K562 (cell line): ENCODE measurements around the gene VPS37D. TPM values are rescaled to one million over a fixed set of nuclear protein-coding genes. Genes with fewer than 3 reads are reported as not detected.

Experiments used
- ATF4 ChIP-seq: fragments of 450-650 bp; formaldehyde crosslinking; IDR thresholded peaks from 2 replicates; pipeline ENCODE4 v1.4.0; 2022; ENCODE audit warnings: mild to moderate bottlenecking, moderate library complexity
- BACH1 ChIP-seq: fragments of 200-800 bp; sonication (Bioruptor generic); IDR thresholded peaks from 2 replicates; pipeline ENCODE4 v1.6.1; 2016; ENCODE audit warnings: missing genetic modification characterization, missing compliant biosample characterization
- BRF2 ChIP-seq: IDR thresholded peaks from 3 replicates; pipeline ENCODE4 v1.6.1; 2011; ENCODE audit warnings: borderline replicate concordance, mild to moderate bottlenecking; ENCODE audit not compliant: insufficient read length, insufficient read depth
- CBFB ChIP-seq: sonication (generic); formaldehyde crosslinking; IDR thresholded peaks from 2 replicates; pipeline ENCODE4 v1.4.0; 2020; ENCODE audit warnings: mild to moderate bottlenecking, missing genetic modification reagents
- GATAD2A ChIP-seq: fragments of 450-650 bp; IDR thresholded peaks from 2 replicates; pipeline ENCODE4 v1.6.1; 2017
- IRF1 ChIP-seq: sonication (generic); formaldehyde crosslinking; IDR thresholded peaks from 2 replicates; pipeline ENCODE4 v1.8.0; 2022; ENCODE audit warnings: missing genetic modification reagents, mild to moderate bottlenecking, borderline replicate concordance
- MYBL2 ChIP-seq, 2 experiments: fragments of 450-650 bp in 1 of 2; sonication (generic) in 1 of 2; formaldehyde crosslinking in 1 of 2; IDR thresholded peaks; 2 replicates each; pipeline versions ENCODE4 v1.6.1 to v1.8.1; 2017 to 2022; ENCODE audit warnings: borderline replicate concordance in 1 of 2, inconsistent platforms in 1 of 2, low read depth in 1 of 2, mild to moderate bottlenecking in 1 of 2, missing genetic modification reagents in 1 of 2, moderate library complexity in 1 of 2
- NBN ChIP-seq: fragments of 450-650 bp; IDR thresholded peaks from 2 replicates; pipeline ENCODE4 v1.6.1; 2016; ENCODE audit warnings: low read depth, mild to moderate bottlenecking
- PCBP2 ChIP-seq: fragments of 200-400 bp; formaldehyde crosslinking; IDR thresholded peaks from 2 replicates; pipeline ENCODE4 v1.6.1; 2018; ENCODE audit warnings: low read length, low read depth, mild to moderate bottlenecking, moderate library complexity; ENCODE audit not compliant: poor library complexity, severe bottlenecking
- RFX1 ChIP-seq: fragments of 450-650 bp; IDR thresholded peaks from 2 replicates; pipeline ENCODE4 v1.6.1; 2016; ENCODE audit warnings: mild to moderate bottlenecking, moderate library complexity
- SMAD2 ChIP-seq: fragments of 150-350 bp; IDR thresholded peaks from 2 replicates; pipeline ENCODE4 v1.6.1; 2014; ENCODE audit warnings: low read depth, mild to moderate bottlenecking, low read length
- SNRNP70 ChIP-seq: fragments of 200-400 bp; formaldehyde crosslinking; optimal IDR thresholded peaks from 2 replicates; pipeline ENCODE3; 2017; ENCODE audit warnings: low read depth, low read length
- TCF3 ChIP-seq: sonication (generic); formaldehyde crosslinking; IDR thresholded peaks from 2 replicates; pipeline ENCODE4 v1.4.0; 2020; ENCODE audit warnings: mild to moderate bottlenecking, missing genetic modification reagents
- ZFX ChIP-seq: sonication (generic); formaldehyde crosslinking; IDR thresholded peaks from 2 replicates; pipeline ENCODE4 v1.8.0; 2022; ENCODE audit warnings: mild to moderate bottlenecking, missing genetic modification reagents, moderate library complexity
- ZNF324 ChIP-seq: fragments of 250-450 bp; sonication (Bioruptor Pico); IDR thresholded peaks from 2 replicates; pipeline ENCODE4 v1.4.0; 2020; ENCODE audit warnings: mild to moderate bottlenecking
- ZNF586 ChIP-seq: fragments of 450-650 bp; formaldehyde crosslinking; conservative IDR thresholded peaks from 2 replicates; pipeline ENCODE4 v1.4.0; 2020; ENCODE audit warnings: mild to moderate bottlenecking, moderate library complexity
- ZNF778 ChIP-seq: fragments of 450-650 bp; formaldehyde crosslinking; IDR thresholded peaks from 2 replicates; pipeline ENCODE4 v1.4.0; 2020; ENCODE audit warnings: mild to moderate bottlenecking, moderate library complexity
- polyA plus RNA-seq, 8 experiments: library from polyadenylated mRNA; depleted of rRNA in 4 of 8; stranded (reverse) in 5 of 8; unstranded in 3 of 8; fragments of >200 nt; fragmentation: Nextera tagmentation in 2 of 8; fragmentation: Illumina TruSeq in 1 of 8; extraction: Ambion mirVana in 2 of 8; extraction: Trizol in 1 of 8; gene quantifications; 2 replicates each; pipeline versions ENCODE4 v1.2.1 to v1.2.3, GENCODE V29; 2011 to 2014; ENCODE audit warnings: inconsistent platforms in 1 of 8, missing spikeins in 1 of 8
- total RNA-seq, 7 experiments: library from RNA; depleted of rRNA in 6 of 7; stranded (reverse); fragments of >200 nt in 6 of 7; fragmentation: Illumina TruSeq in 2 of 7; extraction: Trizol in 2 of 7; gene quantifications; 2 replicates each; pipeline versions ENCODE4 v1.2.1 to v1.2.3, GENCODE V29; 2011 to 2021; ENCODE audit warnings: low replicate concordance in 1 of 7

The VPS37D gene
- total and polyA plus RNA-seq, 9 of the 15 experiments (the other 6 are each of a cell fraction or from before 2014, with no cell fraction given) = 0.25 to 2.3 (median 1.0) TPM; not detected in 3

- TF ChIP-seq SMAD2 (no peak), BACH1 (tag) (no peak), ZNF324 (CRISPR knock-in tag) (no peak), ZNF586 (CRISPR knock-in tag) (no peak), ZNF778 (CRISPR knock-in tag) (no peak), ZFX (CRISPR knock-in tag) (peak; percentile 62), RFX1 (no peak), TCF3 (CRISPR knock-in tag) (peak; percentile 61), IRF1 (no peak), PCBP2 (no peak), ATF4 (CRISPR knock-in tag) (no peak), GATAD2A (0 out of 2 replicates have a peak, but pooled peaks have one; percentile 46), BRF2 (no peak), NBN (no peak), MYBL2 (IDR thresholded peaks at IDR 0.05; ENCODE audit: low read depth) (no peak), MYBL2 (CRISPR knock-in tag; IDR thresholded peaks at IDR 0.05; ENCODE audit: borderline replicate concordance) (no peak), CBFB (CRISPR knock-in tag) (no peak), SNRNP70 (no peak)
Measured at GRCh38 chr7:73622909-73623797, 44.5 kb upstream of the VPS37D start (continued).
